Renal cortex interstitium (tissue), 11 donors: ENCODE results near the gene KRT80. TPM values are rescaled to one million over a fixed set of nuclear protein-coding genes. Genes with fewer than 3 reads are reported as not detected.

Experiments used
- DNase-seq, 11 donors: peaks; one replicate each; pipeline ENCODE4 v3.0.0-alpha.2; 2013; ENCODE audit warnings: low read depth in 9 of 11, low spot score in 4 of 11; ENCODE audit errors: extremely low read depth in 1 of 11
- polyA plus RNA-seq, 3 donors: library from polyadenylated mRNA; unstranded; fragments of 120-200 nt; gene quantifications; one replicate each; pipeline ENCODE4 v1.2.1, GENCODE V29; 2013; ENCODE audit not compliant: insufficient read length in 3 of 3

KRT80 gene
- polyA plus RNA-seq, 3 donors = 0.52 to 1.8 (median 0.87) TPM

- no peak for DNase-seq
Observed at GRCh38 chr12:52169886-52170285, 21.9 kb downstream of the KRT80 start.

DNA sequence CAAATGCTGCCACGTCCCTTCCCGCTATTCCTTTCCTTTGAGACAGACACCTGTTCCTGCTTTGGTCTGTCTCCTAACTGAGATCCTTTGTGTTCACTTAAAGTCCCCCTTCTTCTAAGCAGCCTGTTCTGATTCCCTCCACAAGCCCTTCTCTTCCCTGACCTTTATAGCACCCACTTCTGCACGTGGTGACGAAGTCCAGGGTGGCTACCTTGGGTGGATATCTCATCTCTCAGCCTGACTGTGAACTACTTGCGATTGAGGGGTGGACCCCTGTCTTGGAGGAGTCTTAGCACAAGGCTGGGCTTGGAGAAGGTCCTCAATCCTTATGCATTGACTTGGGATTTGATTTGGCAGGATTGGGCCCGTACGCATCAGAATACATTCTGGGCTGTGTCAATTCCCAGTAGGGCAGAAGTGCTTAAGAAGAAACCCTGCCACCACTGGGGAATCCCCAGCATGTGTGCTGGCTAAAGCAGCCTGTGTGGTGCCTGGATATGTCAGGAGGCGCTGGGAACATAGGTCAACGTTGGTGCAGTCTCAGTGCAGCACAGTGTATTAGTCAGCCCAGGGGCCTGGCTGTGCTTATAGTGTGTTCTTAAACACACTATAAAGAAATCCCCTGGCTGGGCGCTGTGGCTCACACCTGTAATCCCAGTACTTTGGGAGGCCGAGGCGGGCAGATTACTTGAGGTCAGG, 23.6 kb downstream of the KRT80 start:
- DNase-seq = no peak

DNA sequence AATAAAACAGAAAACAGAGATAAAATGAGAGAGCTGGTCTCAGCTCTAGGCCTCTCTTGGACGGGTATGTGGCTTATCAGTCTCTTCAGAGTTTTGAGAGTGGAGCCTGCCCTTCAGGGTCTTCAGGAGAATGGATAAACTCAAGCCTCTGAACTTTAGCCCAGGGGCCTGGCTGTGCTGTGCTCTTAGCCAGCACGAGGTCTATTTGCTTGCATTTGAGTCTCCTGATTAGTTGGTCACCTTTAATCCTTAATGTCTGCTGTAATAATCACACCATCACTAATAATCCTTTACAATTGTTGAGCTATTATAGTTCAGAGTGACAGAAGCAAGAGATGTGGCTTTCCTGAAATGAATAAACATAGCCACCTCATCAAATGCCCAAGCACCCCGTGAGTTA, 24.3 kb downstream of the KRT80 start:
- DNase-seq = no peak

- no peak for DNase-seq
Observed at GRCh38 chr12:52166672-52167071, 25.1 kb downstream of the KRT80 start.

GRCh38 chr12:52165096-52165855, 26.5 kb downstream of the KRT80 start:
- DNase-seq = no peak

GRCh38 chr12:52164624-52165023, 27.2 kb downstream of the KRT80 start:
- no peak for DNase-seq

DNA sequence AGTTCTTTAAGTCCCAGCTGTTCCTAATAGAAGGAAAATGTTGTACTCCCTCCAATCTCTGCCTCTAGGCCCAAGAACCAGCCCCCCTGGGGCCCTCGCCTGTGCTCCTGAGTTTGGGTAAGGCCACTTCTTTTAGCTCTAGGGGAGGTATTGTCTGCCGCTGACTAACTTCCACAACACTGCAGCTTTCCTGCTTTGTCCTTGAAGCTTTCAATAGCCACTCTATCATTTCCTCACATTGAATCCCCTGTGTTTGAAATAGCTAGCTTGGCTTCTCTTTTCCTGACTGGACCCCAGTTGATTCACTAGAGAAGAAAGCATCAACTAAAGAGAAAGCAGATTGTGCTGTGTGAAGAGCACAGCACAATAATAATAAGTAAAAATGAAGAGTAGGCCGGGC, 28.8 kb downstream of the KRT80 start:
- DNase-seq = no peak

DNA sequence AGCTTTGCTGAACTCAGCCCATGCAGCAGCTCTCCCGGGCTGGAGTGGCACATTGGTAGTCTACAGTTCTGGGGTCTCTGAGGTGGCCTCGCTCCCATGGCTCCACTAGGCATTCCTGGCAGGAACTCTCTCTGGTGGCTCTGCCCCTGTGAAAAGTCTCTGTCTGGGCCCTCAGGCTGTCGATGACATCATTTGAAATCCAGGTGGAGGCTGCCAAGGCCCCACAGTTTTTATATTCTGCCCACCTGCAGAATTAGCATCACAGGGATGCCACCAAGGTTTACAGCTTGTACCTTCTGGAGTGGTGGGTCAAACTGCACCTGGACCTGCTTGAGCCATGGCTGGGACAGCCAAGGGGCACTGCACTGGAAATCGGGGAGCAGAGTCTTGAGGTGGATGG, 31.6 kb downstream of the KRT80 start:
- DNase-seq = no peak

- DNase-seq = no peak
Observed at GRCh38 chr12:52157566-52158150, 34.2 kb downstream of the KRT80 start.

DNA sequence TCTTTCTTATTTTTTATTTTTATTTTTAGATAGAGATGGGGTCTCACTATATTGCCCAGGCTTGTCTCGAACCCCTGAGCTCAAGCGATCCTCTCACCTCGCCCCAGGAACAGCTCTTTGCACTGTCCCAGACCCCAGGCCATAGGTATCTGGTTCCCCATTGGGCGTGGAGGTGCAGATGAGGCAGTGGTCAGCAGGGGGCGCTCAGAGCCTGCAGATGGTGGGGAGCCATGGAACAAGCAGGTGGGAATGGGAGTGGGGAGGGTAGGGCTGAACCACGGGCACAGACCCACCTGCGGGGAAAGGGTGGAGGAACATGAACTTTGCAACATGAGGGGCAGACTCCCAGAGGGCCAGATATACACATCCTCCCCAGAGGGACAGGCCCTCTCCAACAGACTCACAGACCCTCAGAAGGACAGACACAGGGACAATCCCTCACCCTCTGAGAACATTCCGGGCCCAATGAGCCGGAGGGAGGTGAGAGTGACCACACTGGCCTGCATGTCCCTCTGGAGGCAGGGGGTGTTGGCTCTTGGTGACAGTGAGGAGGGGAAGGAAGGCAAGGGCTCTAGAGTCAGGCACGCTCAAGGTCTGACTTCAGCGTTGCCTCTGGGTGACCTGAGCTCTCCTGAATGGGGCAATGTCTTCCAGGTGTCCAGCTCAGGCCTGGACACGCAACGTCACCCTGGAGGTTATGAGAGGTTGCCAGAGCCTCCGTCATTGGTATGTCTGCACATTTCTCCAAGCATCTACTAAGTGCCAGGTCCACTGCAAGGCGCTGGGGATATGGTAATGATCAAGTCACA, 34.9 kb downstream of the KRT80 start:
- DNase-seq = peak in 5 of 11 donors; percentile 41 to 56 (median 49)

DNA sequence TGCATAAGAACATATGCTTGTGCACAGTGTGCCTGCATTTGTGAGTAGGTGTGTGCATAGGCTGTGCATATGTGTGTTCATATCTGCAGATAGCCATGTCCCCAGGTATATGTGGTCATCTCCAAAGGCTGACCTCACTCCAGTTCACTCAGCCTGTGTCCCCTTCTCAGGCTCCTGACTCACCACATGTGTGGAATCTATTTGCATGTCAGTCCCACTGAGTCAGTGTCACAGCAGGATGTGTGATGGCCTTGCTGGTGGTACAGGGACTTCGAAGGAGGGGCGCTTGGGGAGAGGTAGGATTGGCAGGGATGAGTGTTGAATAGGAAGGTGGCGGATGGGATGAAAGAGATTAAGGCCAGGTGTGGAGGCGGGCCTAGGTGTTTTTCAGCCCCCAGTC, 35.5 kb downstream of the KRT80 start:
- no peak for DNase-seq

DNA sequence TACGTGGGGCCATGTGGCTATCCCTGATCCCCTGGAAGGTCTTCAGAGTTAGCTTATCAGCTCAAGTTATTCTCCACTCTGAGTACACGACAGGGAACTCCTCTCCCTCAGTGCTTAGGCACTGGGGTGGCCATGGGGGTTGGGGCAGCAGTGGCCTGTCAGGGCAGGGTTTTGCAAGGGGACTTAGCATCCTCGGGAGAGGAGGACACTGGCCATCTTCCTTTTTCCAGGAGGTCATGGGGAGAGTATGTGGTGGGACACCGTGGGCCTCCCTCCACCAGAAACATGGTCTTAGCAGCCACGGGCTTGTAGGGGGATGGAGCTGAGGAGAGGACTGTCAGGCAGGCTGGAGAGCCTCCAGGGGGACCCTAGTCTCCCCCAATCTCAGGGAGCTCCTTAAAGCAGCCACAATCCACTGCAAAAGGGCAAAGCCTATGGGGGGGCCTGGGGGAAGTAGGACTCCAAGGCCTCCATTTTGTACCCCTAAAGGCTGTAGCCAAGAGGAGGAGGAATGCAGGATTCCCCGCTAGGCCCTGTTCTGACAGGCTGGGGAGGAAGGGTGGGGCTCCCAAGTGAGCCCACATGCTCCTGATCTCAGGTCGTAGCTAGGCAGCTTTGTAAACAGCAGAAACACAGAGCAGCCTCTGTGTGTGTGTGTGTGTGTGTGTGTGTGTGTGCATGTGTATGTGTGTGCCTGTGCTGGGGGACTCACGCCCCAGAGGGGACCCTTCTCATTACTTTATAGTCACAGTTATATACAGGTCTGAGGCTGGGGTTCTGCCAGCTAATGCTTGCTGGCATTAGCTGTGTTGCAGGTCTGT, 36.6 kb downstream of the KRT80 start:
- no peak for DNase-seq

DNA sequence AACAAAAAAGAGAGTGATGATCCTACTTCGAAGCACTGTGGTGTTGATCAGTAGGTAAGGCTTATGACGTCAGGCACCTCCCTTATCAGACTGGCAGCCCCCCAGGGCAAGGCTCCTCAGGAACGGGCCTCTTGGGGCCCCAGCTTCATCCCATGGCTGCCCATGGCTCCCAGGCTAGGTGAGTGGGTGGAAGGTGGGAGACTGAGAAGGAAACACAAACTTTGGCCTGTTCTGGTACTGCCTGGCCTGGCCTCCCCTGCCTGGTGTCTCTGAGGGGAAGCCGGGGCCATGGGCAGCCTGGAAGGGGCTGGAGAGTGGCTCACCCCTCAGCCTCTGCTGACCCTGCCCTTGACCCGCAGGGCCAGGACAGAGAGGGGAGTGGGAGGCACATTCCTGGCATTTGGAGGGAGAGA, 38.9 kb downstream of the KRT80 start:
- no peak for DNase-seq

GRCh38 chr12:52151837-52152783, 39.7 kb downstream of the KRT80 start:
- DNase-seq = peak in 1 of 11 donors; percentile 60

- no peak for DNase-seq
Observed at GRCh38 chr12:52151153-52151836, 40.5 kb downstream of the KRT80 start.

DNA sequence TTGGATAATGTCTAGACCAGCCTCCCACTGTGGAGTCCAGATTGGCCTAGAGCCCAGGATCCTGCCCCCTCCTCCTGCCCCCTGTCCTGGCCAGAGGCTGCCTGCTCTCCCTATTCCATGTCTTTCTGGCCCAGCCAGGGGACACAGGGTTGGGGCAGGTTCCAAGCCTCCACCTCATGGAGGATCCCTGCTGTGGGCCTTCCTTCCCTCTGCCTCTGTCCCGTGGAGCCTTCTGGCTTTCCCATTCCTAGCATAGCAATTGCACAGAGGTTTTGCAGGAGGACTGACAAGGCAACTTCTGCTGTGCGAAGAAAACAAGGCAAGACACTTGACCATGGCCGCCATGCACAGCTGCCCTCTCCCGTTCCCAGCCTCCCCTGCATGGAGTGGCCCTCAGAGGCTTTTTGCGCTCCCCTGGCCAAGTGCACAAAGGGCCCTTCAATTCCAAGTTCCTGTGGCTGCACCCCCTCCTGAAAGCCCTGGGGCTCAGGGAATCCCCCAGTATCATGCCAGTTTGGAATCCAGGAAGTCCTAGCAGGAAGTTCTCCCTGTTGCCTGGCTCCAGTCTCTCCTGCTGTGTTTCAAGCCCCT, 42.1 kb downstream of the KRT80 start:
- no peak for DNase-seq

DNA sequence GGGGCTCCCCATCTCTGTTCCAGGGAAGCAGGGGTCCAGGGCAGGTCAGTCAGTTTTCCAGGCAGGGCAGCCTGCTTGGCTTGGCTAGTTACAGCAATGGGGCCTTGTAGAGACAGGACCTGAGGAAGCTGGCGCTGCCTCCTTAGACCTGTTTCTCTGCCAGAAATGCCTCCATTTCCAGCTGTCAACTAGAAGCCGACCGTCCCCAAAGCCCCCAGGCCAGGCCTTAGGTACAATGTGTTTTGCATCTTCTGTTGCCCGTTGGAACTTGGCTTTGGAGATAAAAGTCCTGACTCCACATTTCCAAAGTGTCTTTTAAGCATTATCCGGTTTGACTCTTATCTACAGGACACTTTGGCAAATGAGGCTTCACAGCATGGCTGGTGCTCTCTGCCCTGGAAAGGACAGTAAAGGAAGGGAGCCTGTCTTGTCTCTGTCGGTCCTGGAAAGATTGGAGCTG, 42.6 kb downstream of the KRT80 start:
- no peak for DNase-seq
